KBM-7 (cell line): ENCODE results near the gene MIB1.

Experiments used
- DNase-seq: peaks from one replicate; pipeline ENCODE4 v3.0.0-alpha.2; 2015
- in situ Hi-C: fragments of 300-500 bp; cut with MboI; formaldehyde crosslinking; loops from 2 replicates; pipeline ENCODE4 v1.14.3; 2020; ENCODE audit warnings: low sequenced_read_pairs, low pct_unique_long_range_greater_than_20kb, mixed read lengths

Gene MIB1

GRCh38 chr18:21855432-21855831 lies 114.8 kb downstream of the MIB1 start:
- in situ Hi-C loops, result no loop called here
- no peak for DNase-seq

GRCh38 chr18:21857871-21858270 lies 117.3 kb downstream of the MIB1 start:
- DNase-seq, result no peak
- in situ Hi-C loops, result no loop called here

GRCh38 chr18:21858544-21858943 lies 118.0 kb downstream of the MIB1 start:
- DNase-seq, result no peak
- in situ Hi-C loops, result no loop called here

GRCh38 chr18:21864386-21864785 lies 123.8 kb downstream of the MIB1 start:
- DNase-seq, result no peak
- in situ Hi-C loops, result no loop called here

- no peak for DNase-seq
- in situ Hi-C loops, result no loop called here
Observed at GRCh38 chr18:21865043-21865442, 124.5 kb downstream of the MIB1 start.

GRCh38 chr18:21868770-21869169 lies 128.2 kb downstream of the MIB1 start:
- in situ Hi-C loops, result no loop called here
- DNase-seq, result no peak

GRCh38 chr18:21889570-21889969 lies 149.0 kb downstream of the MIB1 start:
- no peak for DNase-seq
- in situ Hi-C loops, result no loop called here

GRCh38 chr18:21894619-21895367 lies 154.2 kb downstream of the MIB1 start:
- DNase-seq, result no peak
- in situ Hi-C loops, result no loop called here

- no peak for DNase-seq
- in situ Hi-C loops, result no loop called here
Observed at GRCh38 chr18:21896732-21897336, 156.2 kb downstream of the MIB1 start.

- peak; percentile 63 for DNase-seq
- in situ Hi-C loops, result no loop called here
Observed at GRCh38 chr18:21897811-21898210, 157.2 kb downstream of the MIB1 start.

- in situ Hi-C loops, result no loop called here
Observed at GRCh38 chr18:21900605-21901352, 160.2 kb downstream of the MIB1 start.

GRCh38 chr18:21901423-21901945 lies 160.9 kb downstream of the MIB1 start:
- in situ Hi-C loops, result no loop called here
- no peak for DNase-seq

More at GRCh38 chr18:21900605-21901352, 160.2 kb downstream of the MIB1 start:
- DNase-seq, result no peak

- in situ Hi-C loops, result no loop called here
Observed at GRCh38 chr18:21903709-21904108, 163.1 kb downstream of the MIB1 start.

GRCh38 chr18:21904856-21905255 lies 164.3 kb downstream of the MIB1 start:
- no peak for DNase-seq
- in situ Hi-C loops, result no loop called here

More at GRCh38 chr18:21903709-21904108, 163.1 kb downstream of the MIB1 start:
- DNase-seq, result no peak

- DNase-seq, result no peak
- in situ Hi-C loops, result no loop called here
Observed at GRCh38 chr18:21907451-21907850, 166.9 kb downstream of the MIB1 start.

GRCh38 chr18:21908711-21909110 lies 168.1 kb downstream of the MIB1 start:
- in situ Hi-C loops, result no loop called here
- DNase-seq, result no peak

GRCh38 chr18:21910906-21911305 lies 170.3 kb downstream of the MIB1 start:
- DNase-seq, result no peak
- in situ Hi-C loops, result no loop called here

- DNase-seq, result no peak
- in situ Hi-C loops, result no loop called here
Observed at GRCh38 chr18:21911551-21911950, 171.0 kb downstream of the MIB1 start.

GRCh38 chr18:21912339-21913239 lies 172.0 kb downstream of the MIB1 start:
- DNase-seq, result no peak
- in situ Hi-C loops, result no loop called here
